GM10248 (cell line): ENCODE measurements around the gene RIPK1.
A peak's percentile ranks its signal among the peaks of the same experiment; 100 is the strongest.
"Not testable (repeated sequence)": the region's sequence is repeated elsewhere in the genome, so short reads cannot be mapped to it uniquely, and the experiment has no call there.

ENCODE experiments used
- CTCF ChIA-PET: fragments of 300-600 bp; sonication (Branson Sonifier 250); formaldehyde crosslinking; extraction: SDS; loops from one replicate; lab custom pipeline; 2021; ENCODE audit warnings: antibody characterized with exemption; lab: Yijun Ruan, JAX
- POLR2A ChIA-PET: fragments of 350-650 bp; sonication (Branson Sonifier 250); formaldehyde crosslinking; extraction: SDS; loops from one replicate; lab custom pipeline; 2020; ENCODE audit warnings: antibody characterized with exemption; lab: Yijun Ruan, JAX
- DNase-seq: peaks from one replicate; pipeline ENCODE4 v3.0.0; 2012; ENCODE audit errors: extremely low spot score
- CTCF ChIP-seq: IDR thresholded peaks from 2 replicates; pipeline ENCODE4 v1.5.1; 2012; ENCODE audit warnings: mild to moderate bottlenecking, low read depth; ENCODE audit errors: extremely low read depth, missing control alignments, control extremely low read depth

Gene RIPK1

DNA sequence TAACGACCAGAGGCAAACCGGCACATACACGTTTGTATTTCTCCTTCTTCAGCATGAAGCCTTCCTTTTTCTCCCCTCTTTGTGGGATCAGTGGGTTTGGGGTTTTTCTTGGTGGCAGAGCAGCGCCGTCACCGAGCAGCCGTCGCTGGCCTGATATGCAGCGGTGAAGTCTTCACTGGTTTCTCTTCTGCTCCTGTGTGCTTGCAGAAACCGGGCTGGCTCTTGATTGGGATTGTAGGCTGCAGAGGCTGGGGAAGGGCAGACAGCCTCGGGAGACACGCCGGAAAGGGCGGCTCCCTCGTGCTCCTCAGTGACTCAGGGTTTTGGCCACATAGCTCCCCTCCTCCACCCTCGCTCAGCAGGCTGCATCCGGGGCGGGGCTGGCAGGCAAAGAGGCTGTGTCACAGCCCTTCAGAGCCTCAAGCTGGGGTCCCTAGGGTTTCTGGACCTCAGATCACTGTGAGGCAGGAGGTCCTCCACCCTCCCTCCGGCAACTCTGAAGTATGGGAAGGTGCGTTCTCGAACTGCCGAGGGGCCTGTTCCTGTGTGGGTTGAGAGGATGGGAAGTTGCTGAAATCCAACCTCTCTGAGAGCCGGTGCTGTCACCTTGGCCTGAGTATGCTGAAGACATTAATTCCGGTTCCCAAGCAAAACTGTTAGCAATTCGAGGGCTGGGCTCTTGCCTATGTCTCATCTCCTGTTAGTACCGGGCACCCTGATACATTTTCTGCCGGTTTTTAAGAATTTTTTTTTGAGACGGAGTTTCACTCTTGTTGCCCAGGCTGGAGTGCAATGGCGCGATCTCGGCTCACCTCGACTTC is 44.4 kb upstream of the RIPK1 start:
- TF ChIP-seq CTCF: no peak
- ChIA-PET POLR2A (interaction anchor here (1.0 kb wide), 2 partner anchors 22 to 40 kb away, joined by 4 read pairs; no protein-coding TSS in a partner anchor), CTCF (interaction anchor here (0.9 to 6.9 kb wide), 4 partner anchors 10 to 71 kb away, joined by 3 to 55 read pairs (median 4); partner anchors contain the start of gene NQO2)
- DNase-seq: peak; percentile 88

DNA sequence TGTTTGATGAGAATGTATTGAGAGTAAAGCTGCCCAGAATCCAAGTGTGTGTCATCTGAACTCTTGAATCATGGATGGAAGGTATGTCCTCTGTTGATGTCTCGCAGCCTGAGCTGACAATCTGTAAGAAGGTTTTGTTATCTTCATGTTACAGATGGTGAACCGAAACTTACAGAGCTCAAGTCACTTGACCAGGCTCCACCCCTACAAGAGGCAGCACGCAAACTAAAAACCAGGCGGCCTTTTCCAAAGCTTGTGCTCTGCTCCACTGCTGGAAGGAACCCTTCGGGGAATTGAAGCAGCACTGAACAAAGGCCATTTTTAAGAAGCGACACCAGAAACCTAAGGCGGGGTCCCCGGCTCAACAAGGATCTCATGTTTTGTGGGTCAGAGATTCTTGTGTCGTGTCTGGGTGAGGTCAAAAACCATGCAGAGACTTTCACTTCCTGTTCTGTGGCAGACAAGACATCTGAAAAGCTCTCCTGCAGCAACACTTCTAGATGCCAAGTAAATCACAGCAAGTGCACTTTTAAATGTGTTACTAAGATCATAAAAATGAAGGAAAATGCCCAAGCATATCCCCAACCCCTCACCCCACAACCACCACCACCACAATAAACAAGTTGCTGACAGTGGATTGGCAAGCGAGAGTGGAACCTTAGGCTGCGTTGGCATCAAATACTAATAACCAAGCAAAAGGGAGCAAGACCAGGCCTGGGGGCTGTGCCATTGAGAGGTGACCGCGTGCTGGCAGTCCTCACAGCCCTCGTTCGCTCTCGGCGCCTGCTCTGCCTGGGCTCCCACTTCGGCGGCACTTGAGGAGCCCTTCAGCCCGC is 41.3 kb upstream of the RIPK1 start:
- peak; percentile 85 for DNase-seq
- POLR2A ChIA-PET: interaction anchor here (1.2 kb wide), 3 partner anchors 11 to 37 kb away, joined by 3 to 9 read pairs (median 6); partner anchors contain the start of gene NQO2
- TF ChIP-seq CTCF: no peak
- CTCF ChIA-PET: interaction anchor here (0.9 to 6.9 kb wide), 7 partner anchors 9 to 94 kb away, joined by 3 to 55 read pairs (median 4); partner anchors contain the start of gene NQO2

DNA sequence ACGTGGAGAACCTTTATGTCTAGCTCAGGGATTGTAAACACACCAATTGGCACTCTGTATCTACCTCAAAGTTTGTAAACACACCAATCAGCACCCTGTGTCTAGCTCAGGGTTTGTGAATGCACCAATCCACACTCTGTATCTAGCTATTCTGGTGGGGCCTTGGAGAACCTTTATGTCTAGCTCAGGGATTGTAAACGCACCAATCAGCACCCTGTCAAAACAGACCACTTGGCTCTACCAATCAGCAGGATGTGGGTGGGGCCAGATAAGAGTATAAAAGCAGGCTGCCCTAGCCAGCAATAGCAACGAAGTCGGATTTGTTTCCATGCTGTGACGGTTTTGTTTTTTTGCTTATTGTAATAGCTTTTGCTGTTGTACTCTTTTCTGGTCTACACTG is 40.1 kb upstream of the RIPK1 start:
- CTCF ChIA-PET: interaction anchor here (1.2 to 6.9 kb wide), 3 partner anchors 11 to 27 kb away, joined by 3 to 55 read pairs (median 6); partner anchors contain the start of gene NQO2
- POLR2A ChIA-PET, DNase-seq: not testable (repeated sequence)

- ChIA-PET POLR2A (no interaction called here), CTCF (interaction anchor here (1.2 to 1.8 kb wide), 5 partner anchors 13 to 219 kb away, joined by 3 to 7 read pairs (median 4); no protein-coding TSS in a partner anchor)
- peak; percentile 17 for TF ChIP-seq CTCF
- DNase-seq: no peak
Measured at GRCh38 chr6:3031857-3032640, 36.2 kb upstream of the RIPK1 start.

DNA sequence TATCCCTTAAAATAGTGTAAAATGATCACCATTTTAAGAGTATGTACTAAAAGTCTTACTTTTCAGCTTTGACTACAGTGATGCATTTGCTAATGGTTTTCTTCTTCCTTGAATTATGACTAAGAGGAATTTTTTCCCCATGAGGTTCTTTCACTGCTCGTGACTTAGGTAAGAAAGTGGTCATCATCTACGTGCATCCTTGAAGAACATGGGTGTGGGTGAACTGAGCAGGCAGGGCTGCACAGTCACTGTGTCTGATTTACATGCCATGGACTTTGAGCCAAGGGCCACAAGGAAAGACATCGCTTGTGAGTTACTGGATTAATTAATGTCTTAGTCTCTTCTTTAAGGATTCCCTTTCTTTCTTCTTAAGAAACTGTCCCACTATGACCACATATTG is 35.3 kb upstream of the RIPK1 start:
- no peak for DNase-seq
- ChIA-PET CTCF (interaction anchor here (1.0 kb wide), 1 partner anchor 89 kb away, joined by 3 read pairs; no protein-coding TSS in a partner anchor), POLR2A (no interaction called here)
- no peak for TF ChIP-seq CTCF

- ChIA-PET CTCF (interaction anchor here (1.0 kb wide), 1 partner anchor 90 kb away, joined by 3 read pairs; no protein-coding TSS in a partner anchor), POLR2A (no interaction called here)
- TF ChIP-seq CTCF: no peak
- DNase-seq: no peak
Measured at GRCh38 chr6:3033652-3034051, 34.6 kb upstream of the RIPK1 start.
